Progenitor cell of endocrine pancreas (in vitro differentiated cells): Measurements from ENCODE around the gene CDHR3. TPM values are rescaled to one million over a fixed set of nuclear protein-coding genes. Genes with fewer than 3 reads are reported as not detected.

Experiments
- DNase-seq: peaks from one replicate; pipeline ENCODE4 v3.0.0; 2021; ENCODE audit warnings: low spot score; ENCODE audit not compliant: unreplicated experiment
- H3K27ac Mint-ChIP-seq: 2 replicates; pipeline ENCODE4 v1.8.0; 2021; ENCODE audit warnings: mild to moderate bottlenecking, moderate library complexity, mixed read lengths
- H3K27me3 Mint-ChIP-seq: 2 replicates; pipeline ENCODE4 v1.8.0; 2021; ENCODE audit warnings: mixed read lengths
- H3K36me3 Mint-ChIP-seq: 2 replicates; pipeline ENCODE4 v1.8.0; 2022; ENCODE audit warnings: mixed read lengths; ENCODE audit not compliant: insufficient read depth
- H3K4me1 Mint-ChIP-seq: 2 replicates; pipeline ENCODE4 v1.8.0; 2021; ENCODE audit warnings: low read depth, mixed read lengths
- H3K4me3 Mint-ChIP-seq: 2 replicates; pipeline ENCODE4 v1.8.0; 2021; ENCODE audit warnings: low read depth, mild to moderate bottlenecking, moderate library complexity, mixed read lengths
- H3K9me3 Mint-ChIP-seq: 2 replicates; pipeline ENCODE4 v1.8.0; 2021; ENCODE audit warnings: low read depth, mixed read lengths
- total RNA-seq: library from RNA; stranded (reverse); gene quantifications from 2 replicates; pipeline ENCODE4 v1.2.1, GENCODE V29; 2021
- TF ChIP-seq, protein P1 (sequence below): fragments of 200-600 bp; sonication (generic); IDR thresholded peaks from one replicate; pipeline ENCODE4 v1.5.0; 2021; ENCODE audit warnings: antibody characterized with exemption, mild to moderate bottlenecking; ENCODE audit not compliant: unreplicated experiment

The CDHR3 gene
- total RNA-seq, 1 donor from 2014 or later, result 15.7 TPM

DNA sequence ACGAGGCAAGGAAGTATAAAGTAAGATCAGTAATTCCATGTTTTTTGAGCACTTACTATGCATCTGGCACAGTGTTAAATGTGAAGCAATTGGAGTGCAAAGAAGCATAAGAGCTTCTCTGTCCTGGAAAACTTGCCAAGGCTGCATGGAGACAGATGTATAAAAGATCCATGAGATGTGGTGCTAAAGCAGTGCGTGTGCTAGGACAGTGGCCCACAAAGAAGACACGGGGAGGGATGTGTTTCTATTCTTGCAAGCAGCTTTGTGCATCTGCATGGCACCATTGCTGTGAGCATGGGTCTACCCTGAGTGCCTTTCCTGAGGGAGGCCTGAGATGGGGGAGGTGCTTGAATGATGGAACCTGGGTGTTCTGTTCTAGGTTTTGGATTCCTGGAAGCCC, 5.1 kb upstream of the CDHR3 start:
- H3K4me1 Mint-ChIP-seq, result peaks cover 16% of the 10 kb centered on the region
- no peaks in the 10 kb centered on the region for H3K36me3 Mint-ChIP-seq
- no peak for DNase-seq
- no peak overlapping the region for H3K4me3 Mint-ChIP-seq
- H3K9me3 Mint-ChIP-seq, result no peaks in the 10 kb centered on the region
- no peaks in the 10 kb centered on the region for H3K27me3 Mint-ChIP-seq
- TF ChIP-seq, protein P1, sequence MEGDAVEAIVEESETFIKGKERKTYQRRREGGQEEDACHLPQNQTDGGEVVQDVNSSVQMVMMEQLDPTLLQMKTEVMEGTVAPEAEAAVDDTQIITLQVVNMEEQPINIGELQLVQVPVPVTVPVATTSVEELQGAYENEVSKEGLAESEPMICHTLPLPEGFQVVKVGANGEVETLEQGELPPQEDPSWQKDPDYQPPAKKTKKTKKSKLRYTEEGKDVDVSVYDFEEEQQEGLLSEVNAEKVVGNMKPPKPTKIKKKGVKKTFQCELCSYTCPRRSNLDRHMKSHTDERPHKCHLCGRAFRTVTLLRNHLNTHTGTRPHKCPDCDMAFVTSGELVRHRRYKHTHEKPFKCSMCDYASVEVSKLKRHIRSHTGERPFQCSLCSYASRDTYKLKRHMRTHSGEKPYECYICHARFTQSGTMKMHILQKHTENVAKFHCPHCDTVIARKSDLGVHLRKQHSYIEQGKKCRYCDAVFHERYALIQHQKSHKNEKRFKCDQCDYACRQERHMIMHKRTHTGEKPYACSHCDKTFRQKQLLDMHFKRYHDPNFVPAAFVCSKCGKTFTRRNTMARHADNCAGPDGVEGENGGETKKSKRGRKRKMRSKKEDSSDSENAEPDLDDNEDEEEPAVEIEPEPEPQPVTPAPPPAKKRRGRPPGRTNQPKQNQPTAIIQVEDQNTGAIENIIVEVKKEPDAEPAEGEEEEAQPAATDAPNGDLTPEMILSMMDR, result no peak
- no peak overlapping the region for H3K27ac Mint-ChIP-seq

DNA sequence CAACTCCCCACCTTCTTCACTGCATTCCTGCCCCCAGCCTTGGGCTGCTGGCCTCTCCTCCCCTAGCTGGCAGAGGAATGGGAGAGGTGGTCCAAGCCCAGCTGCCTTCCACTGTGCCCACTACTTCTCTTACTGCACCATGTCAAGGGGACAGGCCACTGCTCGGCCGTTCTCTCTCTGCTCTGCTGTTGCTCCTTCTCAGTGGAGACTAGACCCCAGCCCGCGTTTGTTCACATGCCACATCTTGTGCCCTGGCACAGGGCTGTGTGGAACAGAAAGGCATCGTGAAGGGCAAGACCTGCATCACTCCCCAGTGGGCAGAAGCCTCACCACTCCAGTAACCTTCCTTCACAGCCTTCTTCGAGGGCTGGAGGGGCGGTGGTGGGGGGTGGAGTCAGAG, 711 bp upstream of the CDHR3 start:
- Mint-ChIP-seq H3K27ac (peak overlapping the region; percentile 87), H3K4me3 (no peak overlapping the region), H3K27me3 (no peaks in the 10 kb centered on the region), H3K9me3 (no peaks in the 10 kb centered on the region), H3K36me3 (no peaks in the 10 kb centered on the region), H3K4me1 (peaks cover 25% of the 10 kb centered on the region)
- TF ChIP-seq, protein P1, result no peak
- no peak for DNase-seq

DNA sequence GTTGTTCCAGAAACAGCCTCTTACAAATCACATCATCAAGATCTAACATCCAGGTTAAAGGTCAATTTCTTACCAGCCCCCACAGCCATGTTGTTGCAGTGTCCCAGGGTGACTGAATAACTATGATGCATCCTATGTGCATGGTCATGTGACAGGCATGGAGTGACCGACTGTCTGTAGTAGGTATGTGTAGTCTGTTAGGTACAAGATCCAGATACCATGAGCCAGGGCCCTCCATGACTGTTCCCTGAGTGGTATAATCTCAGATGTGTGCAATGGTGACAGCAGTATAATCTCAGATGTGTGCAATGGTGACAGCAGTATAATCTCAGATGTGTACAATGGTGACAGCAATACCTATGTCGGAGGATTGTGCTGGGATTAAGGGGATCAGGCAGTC, 8.8 kb downstream of the CDHR3 start:
- peaks cover 19% of the 10 kb centered on the region for H3K4me1 Mint-ChIP-seq
- no peak overlapping the region for H3K4me3 Mint-ChIP-seq

DNA sequence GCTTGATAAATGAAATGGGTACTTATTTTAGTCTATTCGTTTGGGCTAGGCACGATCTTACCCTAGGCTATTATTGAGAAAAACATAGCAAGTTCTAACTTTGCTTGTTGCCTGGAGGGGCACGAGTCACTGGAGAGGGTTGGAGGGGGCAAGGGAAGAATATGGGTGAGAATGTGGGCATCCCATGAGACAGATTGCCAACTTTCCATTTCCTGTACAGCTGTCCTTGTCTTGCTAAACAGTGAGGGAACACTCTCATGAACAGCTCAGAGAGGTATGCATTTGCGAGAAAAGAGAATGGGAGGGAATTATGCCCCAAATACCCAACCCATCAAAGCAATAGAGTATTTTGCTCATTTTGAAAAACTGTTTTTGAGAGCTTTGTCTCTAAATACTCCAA, 9.2 kb downstream of the CDHR3 start:
- no peak overlapping the region for H3K27ac Mint-ChIP-seq
- TF ChIP-seq, protein P1, result no peak
- peaks cover 19% of the 10 kb centered on the region for H3K4me1 Mint-ChIP-seq
- no peaks in the 10 kb centered on the region for H3K9me3 Mint-ChIP-seq
- peaks cover 1% of the 10 kb centered on the region for H3K36me3 Mint-ChIP-seq
- H3K4me3 Mint-ChIP-seq, result no peak overlapping the region
- no peak for DNase-seq
- peaks cover 2% of the 10 kb centered on the region for H3K27me3 Mint-ChIP-seq

More for the DNA sequence above, 8.8 kb downstream of the CDHR3 start:
- TF ChIP-seq, protein P1, result no peak
- Mint-ChIP-seq H3K27me3 (peaks cover 2% of the 10 kb centered on the region), H3K9me3 (no peaks in the 10 kb centered on the region), H3K27ac (no peak overlapping the region), H3K36me3 (peaks cover 1% of the 10 kb centered on the region)
- DNase-seq, result no peak

DNA sequence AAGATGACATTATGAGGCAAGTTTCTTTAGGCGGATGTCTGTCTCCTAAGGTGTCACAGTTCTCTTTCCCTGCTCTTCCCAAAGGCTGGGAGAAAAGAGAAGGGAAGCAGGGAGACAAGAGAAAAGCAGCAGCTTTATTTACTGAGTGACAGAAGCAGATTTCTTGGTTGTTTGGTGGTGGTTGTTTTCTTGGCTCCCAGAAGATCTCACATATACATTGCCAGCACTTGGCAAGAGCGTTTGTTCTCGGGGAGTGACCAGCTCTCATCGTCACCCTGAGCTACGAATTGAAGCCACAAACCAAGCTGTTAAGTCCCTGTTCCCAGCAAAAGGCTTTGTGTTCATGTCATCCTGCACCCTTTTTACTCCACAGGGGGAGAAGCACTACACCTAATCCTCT, 11.4 kb downstream of the CDHR3 start:
- H3K4me3 Mint-ChIP-seq, result no peak overlapping the region
- H3K4me1 Mint-ChIP-seq, result peaks cover 19% of the 10 kb centered on the region
- TF ChIP-seq, protein P1, result no peak
- no peak overlapping the region for H3K27ac Mint-ChIP-seq
- H3K27me3 Mint-ChIP-seq, result peaks cover 5% of the 10 kb centered on the region
- H3K9me3 Mint-ChIP-seq, result no peaks in the 10 kb centered on the region
- no peaks in the 10 kb centered on the region for H3K36me3 Mint-ChIP-seq
- DNase-seq, result no peak
